HepG2 (cell line): Measurements from ENCODE around the gene ZNF445. TPM values are rescaled to one million over a fixed set of nuclear protein-coding genes. Genes with fewer than 3 reads are reported as not detected.

Source experiments
- ATF5 ChIP-seq: sonication (generic); formaldehyde crosslinking; IDR thresholded peaks from 2 replicates; pipeline ENCODE4 v1.4.0; 2020; ENCODE audit warnings: mild to moderate bottlenecking, low read depth, missing genetic modification reagents
- CEBPZ ChIP-seq: IDR thresholded peaks from 2 replicates; pipeline ENCODE4 v1.6.1; 2012; ENCODE audit warnings: low read length, improper control_type of control experiment
- DPF2 ChIP-seq: sonication (generic); formaldehyde crosslinking; IDR thresholded peaks from 2 replicates; pipeline ENCODE4 v1.4.0; 2020; ENCODE audit warnings: mild to moderate bottlenecking, low read depth, missing genetic modification reagents, borderline replicate concordance
- GATAD1 ChIP-seq: IDR thresholded peaks from 2 replicates; pipeline ENCODE4 v1.6.1; 2016; ENCODE audit warnings: missing genetic modification reagents, missing compliant biosample characterization
- GPN1 ChIP-seq: sonication (generic); formaldehyde crosslinking; IDR thresholded peaks from 2 replicates; pipeline ENCODE4 v1.5.1; 2020; ENCODE audit warnings: missing genetic modification reagents, borderline replicate concordance
- GRHL1 ChIP-seq: sonication (generic); formaldehyde crosslinking; conservative IDR thresholded peaks from 2 replicates; pipeline ENCODE4 v1.8.0; 2022; ENCODE audit warnings: missing genetic modification reagents
- HOXA7 ChIP-seq: sonication (generic); formaldehyde crosslinking; IDR thresholded peaks from 2 replicates; pipeline ENCODE4 v1.8.1; 2022; ENCODE audit warnings: mild to moderate bottlenecking, missing genetic modification reagents, moderate library complexity
- IRF1 ChIP-seq: sonication (generic); formaldehyde crosslinking; IDR thresholded peaks from 2 replicates; pipeline ENCODE4 v1.4.0; 2020; ENCODE audit warnings: low read depth, mild to moderate bottlenecking, missing genetic modification reagents
- NCOR1 ChIP-seq: fragments of 200-600 bp; sonication (generic); IDR thresholded peaks from 2 replicates; pipeline ENCODE4 v1.7.0; 2017; ENCODE audit warnings: antibody characterized with exemption, low read length, borderline replicate concordance
- RAD21 ChIP-seq: fragments of 450-650 bp; formaldehyde crosslinking; IDR thresholded peaks from 2 replicates; pipeline ENCODE4 v1.5.0; 2020; ENCODE audit warnings: mild to moderate bottlenecking
- SAP130 ChIP-seq: IDR thresholded peaks from 2 replicates; pipeline ENCODE4 v1.6.1; 2016; ENCODE audit warnings: low read depth
- SIN3B ChIP-seq: fragments of 150-350 bp; IDR thresholded peaks from 2 replicates; pipeline ENCODE4 v1.6.1; 2014; ENCODE audit warnings: low read length
- ZFP41 ChIP-seq: sonication (generic); formaldehyde crosslinking; IDR thresholded peaks from 2 replicates; pipeline ENCODE4 v1.4.0; 2020; ENCODE audit warnings: mild to moderate bottlenecking, missing genetic modification reagents, borderline replicate concordance
- ZNF292 ChIP-seq: sonication (generic); formaldehyde crosslinking; IDR thresholded peaks from 2 replicates; pipeline ENCODE4 v1.8.1; 2022; ENCODE audit warnings: mild to moderate bottlenecking, low read depth, missing genetic modification reagents, borderline replicate concordance
- ZNF496 ChIP-seq: sonication (generic); formaldehyde crosslinking; IDR thresholded peaks from 2 replicates; pipeline ENCODE4 v1.8.1; 2023; ENCODE audit warnings: mild to moderate bottlenecking, moderate library complexity, missing genetic modification reagents; ENCODE audit not compliant: insufficient replicate concordance
- ZNF766 ChIP-seq: sonication (generic); formaldehyde crosslinking; IDR thresholded peaks from 2 replicates; pipeline ENCODE4 v1.5.0; 2020; ENCODE audit warnings: missing genetic modification reagents, borderline replicate concordance
- polyA plus RNA-seq, 8 experiments: library from polyadenylated mRNA; depleted of rRNA in 3 of 8; stranded (reverse) in 7 of 8; unstranded in 1 of 8; fragments of >200 nt; fragmentation: Illumina TruSeq in 4 of 8; extraction: Trizol in 4 of 8; gene quantifications; 2 replicates each; pipeline versions ENCODE4 v1.2.1 to v1.2.3, GENCODE V29; 2011 to 2016; ENCODE audit warnings: low read depth in 4 of 8, missing spikeins in 1 of 8, mixed read lengths in 1 of 8; ENCODE audit not compliant: insufficient read depth in 1 of 8
- total RNA-seq, 5 experiments: library from RNA; depleted of rRNA; stranded (reverse); fragments of >200 nt; fragmentation: Illumina TruSeq; extraction: Trizol; gene quantifications; 2 replicates each; pipeline ENCODE4 v1.2.3, GENCODE V29; 2016; ENCODE audit warnings: low read depth in 1 of 5
- TF ChIP-seq, protein P1 (sequence below): IDR thresholded peaks from 2 replicates; pipeline ENCODE4 v1.6.1; 2012; ENCODE audit warnings: inconsistent platforms
- TF ChIP-seq, protein P2 (sequence below): IDR thresholded peaks from 2 replicates; pipeline ENCODE4 v1.6.1; 2016; ENCODE audit warnings: low read depth
- TF ChIP-seq, protein P3 (sequence below): sonication (generic); formaldehyde crosslinking; IDR thresholded peaks from 2 replicates; pipeline ENCODE4 v1.5.0; 2020; ENCODE audit warnings: missing genetic modification reagents

ZNF445 gene
- total and polyA plus RNA-seq, 2 of the 13 experiments (the other 11 are each of a cell fraction or from before 2014, with no cell fraction given), result 4.4 to 10.3 TPM

GRCh38 chr3:44439499-44440295 is 37.8 kb downstream of the ZNF445 start (continued):
- TF ChIP-seq CEBPZ (no peak), SAP130 (CRISPR knock-in tag) (peak; percentile 94), ZNF766 (CRISPR knock-in tag) (peak; percentile 64; the same call in 1 of the 2 replicates), ATF5 (CRISPR knock-in tag) (no peak), ZNF292 (CRISPR knock-in tag) (peak; percentile 24; the same call in 1 of the 2 replicates), GRHL1 (CRISPR knock-in tag) (no peak), ZFP41 (CRISPR knock-in tag) (no peak), RAD21 (no peak; the same call in 1 of the 2 replicates), GPN1 (CRISPR knock-in tag) (no peak), IRF1 (no peak), NCOR1 (peak; percentile 98), GATAD1 (CRISPR knock-in tag) (peak; percentile 53), DPF2 (CRISPR knock-in tag) (peak; percentile 46; the same call in 1 of the 2 replicates), HOXA7 (no peak), ZNF496 (no peak), SIN3B (no peak)
- TF ChIP-seq, protein P1, sequence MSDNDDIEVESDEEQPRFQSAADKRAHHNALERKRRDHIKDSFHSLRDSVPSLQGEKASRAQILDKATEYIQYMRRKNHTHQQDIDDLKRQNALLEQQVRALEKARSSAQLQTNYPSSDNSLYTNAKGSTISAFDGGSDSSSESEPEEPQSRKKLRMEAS, result peak; percentile 85
- TF ChIP-seq, protein P2, sequence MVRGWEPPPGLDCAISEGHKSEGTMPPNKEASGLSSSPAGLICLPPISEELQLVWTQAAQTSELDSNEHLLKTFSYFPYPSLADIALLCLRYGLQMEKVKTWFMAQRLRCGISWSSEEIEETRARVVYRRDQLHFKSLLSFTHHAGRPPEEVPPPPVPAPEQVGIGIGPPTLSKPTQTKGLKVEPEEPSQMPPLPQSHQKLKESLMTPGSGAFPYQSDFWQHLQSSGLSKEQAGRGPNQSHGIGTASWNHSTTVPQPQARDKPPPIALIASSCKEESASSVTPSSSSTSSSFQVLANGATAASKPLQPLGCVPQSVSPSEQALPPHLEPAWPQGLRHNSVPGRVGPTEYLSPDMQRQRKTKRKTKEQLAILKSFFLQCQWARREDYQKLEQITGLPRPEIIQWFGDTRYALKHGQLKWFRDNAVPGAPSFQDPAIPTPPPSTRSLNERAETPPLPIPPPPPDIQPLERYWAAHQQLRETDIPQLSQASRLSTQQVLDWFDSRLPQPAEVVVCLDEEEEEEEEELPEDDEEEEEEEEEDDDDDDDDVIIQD (CRISPR knock-in tag), result peak; percentile 66; the same call in 1 of the 2 replicates
- TF ChIP-seq, protein P3, sequence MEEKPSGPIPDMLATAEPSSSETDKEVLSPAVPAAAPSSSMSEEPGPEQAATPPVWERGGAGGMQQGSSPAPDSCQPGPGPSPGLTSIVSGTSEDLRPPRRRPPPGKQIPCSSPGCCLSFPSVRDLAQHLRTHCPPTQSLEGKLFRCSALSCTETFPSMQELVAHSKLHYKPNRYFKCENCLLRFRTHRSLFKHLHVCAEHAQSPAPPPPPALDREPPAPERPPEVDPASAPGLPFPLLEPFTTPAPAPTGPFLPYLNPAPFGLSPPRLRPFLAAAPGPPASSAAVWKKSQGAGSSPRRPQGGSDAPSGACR (CRISPR knock-in tag), result peak; percentile 76; the same call in 1 of the 2 replicates
